ENCODE data around the gene DOCK6.
A peak's percentile ranks its signal among the peaks of the same experiment; 100 is the strongest.

Gene DOCK6

GRCh38 chr19:11286312-11286974, 24.1 kb upstream of the DOCK6 start:
- no peaks in the 10 kb centered on the region for H3K9me3 Mint-ChIP-seq
- no peak overlapping the region for H3K27ac Mint-ChIP-seq
- H3K4me1 Mint-ChIP-seq, result peaks cover 7% of the 10 kb centered on the region
- DNase-seq (no peak), ATAC-seq (no peak)
- H3K36me3 Mint-ChIP-seq (ENCODE audit: low read depth), result no peaks in the 10 kb centered on the region
- H3K27me3 Mint-ChIP-seq, result peaks cover 40% of the 10 kb centered on the region
- H3K4me3 Mint-ChIP-seq, result no peak overlapping the region

DNA sequence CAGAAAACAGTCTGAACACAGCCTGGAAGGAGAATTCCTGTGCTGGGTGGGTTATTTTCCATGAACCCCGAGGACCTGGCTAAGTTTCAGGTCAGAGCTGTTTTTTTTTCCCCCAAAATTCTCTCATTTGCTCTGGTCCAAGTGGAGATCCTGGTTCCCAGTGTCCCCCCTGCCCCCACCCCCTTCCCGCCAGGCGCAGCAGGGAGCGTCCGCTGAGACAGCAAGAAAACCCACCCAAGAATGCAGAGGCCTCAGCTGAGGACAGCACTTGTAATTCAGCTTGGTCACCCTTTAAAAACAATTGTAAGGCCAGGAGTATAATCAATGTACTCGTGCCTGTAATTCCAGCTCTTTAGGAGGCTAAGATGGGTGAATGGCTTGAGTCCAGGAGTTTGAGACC, 22.2 kb upstream of the DOCK6 start:
- Mint-ChIP-seq H3K27me3 (peaks cover 47% of the 10 kb centered on the region), H3K36me3 (ENCODE audit: low read depth) (no peaks in the 10 kb centered on the region), H3K4me3 (no peak overlapping the region), H3K9me3 (no peaks in the 10 kb centered on the region), H3K27ac (no peak overlapping the region), H3K4me1 (peaks cover 14% of the 10 kb centered on the region)
- ATAC-seq, result no peak
- no peak for DNase-seq

- no peaks in the 10 kb centered on the region for H3K9me3 Mint-ChIP-seq
- no peak for DNase-seq
- H3K27ac Mint-ChIP-seq, result no peak overlapping the region
- ATAC-seq, result no peak
- H3K36me3 Mint-ChIP-seq (ENCODE audit: low read depth), result peaks cover 2% of the 10 kb centered on the region
- H3K4me1 Mint-ChIP-seq, result peaks cover 10% of the 10 kb centered on the region
- peaks cover 46% of the 10 kb centered on the region for H3K27me3 Mint-ChIP-seq
- no peak overlapping the region for H3K4me3 Mint-ChIP-seq
These were observed 19.2 kb upstream of the DOCK6 start for GRCh38 chr19:11281356-11282049.

GRCh38 chr19:11279505-11280236, 17.3 kb upstream of the DOCK6 start:
- Mint-ChIP-seq H3K27ac (peak overlapping the region; percentile 69), H3K36me3 (ENCODE audit: low read depth) (peaks cover 2% of the 10 kb centered on the region), H3K27me3 (peaks cover 52% of the 10 kb centered on the region), H3K4me1 (peaks cover 10% of the 10 kb centered on the region), H3K9me3 (no peaks in the 10 kb centered on the region), H3K4me3 (peak overlapping the region; percentile 14)
- DNase-seq (peak; percentile 22), ATAC-seq (peak; percentile 63)

GRCh38 chr19:11278670-11279069, 16.3 kb upstream of the DOCK6 start:
- no peak for ATAC-seq
- no peak for DNase-seq
- peaks cover 62% of the 10 kb centered on the region for H3K27me3 Mint-ChIP-seq
- H3K27ac Mint-ChIP-seq, result no peak overlapping the region
- no peaks in the 10 kb centered on the region for H3K9me3 Mint-ChIP-seq
- H3K36me3 Mint-ChIP-seq (ENCODE audit: low read depth), result peaks cover 2% of the 10 kb centered on the region
- H3K4me3 Mint-ChIP-seq, result no peak overlapping the region
- H3K4me1 Mint-ChIP-seq, result peaks cover 10% of the 10 kb centered on the region

DNA sequence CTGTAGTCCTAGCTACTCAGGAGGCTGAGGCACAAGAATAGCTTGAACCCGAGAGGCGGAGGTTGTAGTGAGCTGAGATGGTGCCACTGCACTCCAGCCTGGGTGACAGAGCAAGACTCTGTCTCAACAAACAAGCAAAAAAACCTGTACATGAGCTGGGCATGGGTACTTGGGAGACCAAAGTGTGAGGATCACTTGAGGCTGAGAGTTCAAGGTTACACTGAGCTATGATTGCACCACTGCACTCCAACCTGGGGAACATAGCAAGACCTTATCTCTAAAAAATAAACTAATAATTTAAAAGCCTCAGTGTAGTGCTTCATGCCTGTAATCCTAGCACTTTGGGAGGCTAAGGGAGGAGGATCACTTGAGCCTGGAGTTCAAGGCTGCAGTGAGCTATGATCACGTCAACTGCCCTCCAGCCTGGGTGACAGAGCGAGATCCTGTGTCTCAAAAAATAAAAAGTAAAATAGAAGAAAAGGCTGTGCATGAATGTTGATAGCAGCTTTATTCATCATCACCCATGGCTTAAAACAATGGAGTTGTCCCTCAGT, 12.3 kb upstream of the DOCK6 start:
- no peak for DNase-seq
- Mint-ChIP-seq H3K9me3 (no peaks in the 10 kb centered on the region), H3K4me3 (no peak overlapping the region), H3K36me3 (ENCODE audit: low read depth) (peaks cover 2% of the 10 kb centered on the region), H3K27me3 (peaks cover 53% of the 10 kb centered on the region), H3K27ac (no peak overlapping the region), H3K4me1 (peaks cover 4% of the 10 kb centered on the region)
- no peak for ATAC-seq

DNA sequence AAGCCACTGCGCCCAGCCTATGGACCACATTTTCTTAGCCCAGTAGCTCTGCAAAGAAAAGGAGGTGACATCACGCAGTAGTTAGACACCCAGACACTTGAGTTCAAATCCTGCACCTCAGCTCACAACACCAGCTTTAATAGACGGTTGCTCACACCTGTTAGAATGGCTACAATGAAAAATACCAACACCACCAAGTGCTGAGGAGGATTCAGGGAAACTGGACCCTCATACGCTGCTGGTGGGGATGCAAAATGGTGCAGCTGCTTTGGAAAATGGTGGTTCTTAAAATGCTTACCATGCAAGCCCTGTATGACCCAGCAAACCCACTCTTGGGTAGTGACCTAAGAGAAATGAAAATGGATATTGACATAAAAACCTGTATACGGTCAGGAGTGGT, 11.7 kb upstream of the DOCK6 start:
- no peak overlapping the region for H3K4me3 Mint-ChIP-seq
- H3K9me3 Mint-ChIP-seq, result no peaks in the 10 kb centered on the region
- no peak overlapping the region for H3K27ac Mint-ChIP-seq
- peaks cover 56% of the 10 kb centered on the region for H3K27me3 Mint-ChIP-seq
- ATAC-seq (no peak), DNase-seq (no peak)
- H3K36me3 Mint-ChIP-seq (ENCODE audit: low read depth), result peaks cover 2% of the 10 kb centered on the region
- H3K4me1 Mint-ChIP-seq, result no peaks in the 10 kb centered on the region

GRCh38 chr19:11273296-11273695, 11.0 kb upstream of the DOCK6 start:
- ATAC-seq, result no peak
- no peak overlapping the region for H3K27ac Mint-ChIP-seq
- peaks cover 58% of the 10 kb centered on the region for H3K27me3 Mint-ChIP-seq
- H3K9me3 Mint-ChIP-seq, result no peaks in the 10 kb centered on the region
- peaks cover 2% of the 10 kb centered on the region for H3K36me3 Mint-ChIP-seq (ENCODE audit: low read depth)
- DNase-seq, result no peak
- no peak overlapping the region for H3K4me3 Mint-ChIP-seq
- no peaks in the 10 kb centered on the region for H3K4me1 Mint-ChIP-seq

- no peaks in the 10 kb centered on the region for H3K36me3 Mint-ChIP-seq (ENCODE audit: low read depth)
- no peak overlapping the region for H3K4me3 Mint-ChIP-seq
- no peak overlapping the region for H3K27ac Mint-ChIP-seq
- H3K9me3 Mint-ChIP-seq, result no peaks in the 10 kb centered on the region
- ATAC-seq (no peak), DNase-seq (no peak)
- H3K27me3 Mint-ChIP-seq, result peaks cover 66% of the 10 kb centered on the region
- H3K4me1 Mint-ChIP-seq, result no peaks in the 10 kb centered on the region
These were observed 7.1 kb upstream of the DOCK6 start for GRCh38 chr19:11269408-11269807.

DNA sequence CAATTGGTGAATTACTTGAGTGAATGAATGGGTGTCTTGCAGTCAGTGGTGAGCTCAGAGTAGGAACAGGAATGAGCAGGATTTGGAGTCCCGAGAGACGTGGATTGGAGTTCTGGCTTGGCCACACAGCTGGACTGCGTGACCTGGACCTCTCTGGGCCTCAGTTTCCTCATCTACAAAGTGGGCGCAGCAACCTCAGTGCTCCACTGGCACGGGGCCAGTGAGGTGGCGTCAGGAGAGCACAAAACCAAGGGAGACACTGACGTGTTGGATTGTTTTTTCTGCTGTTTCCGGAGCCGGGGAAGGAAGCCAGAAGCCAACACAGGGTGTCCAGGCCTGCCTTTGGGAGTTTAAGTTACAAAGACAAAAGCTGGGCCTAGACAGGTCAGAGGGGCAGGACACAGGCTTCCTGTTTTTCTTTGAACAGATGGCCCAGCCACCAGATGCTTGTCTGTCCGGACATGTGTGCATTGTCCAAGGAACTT, 6.5 kb upstream of the DOCK6 start:
- H3K27me3 Mint-ChIP-seq, result peaks cover 64% of the 10 kb centered on the region
- ATAC-seq, result no peak

GRCh38 chr19:11267316-11268085, 5.2 kb upstream of the DOCK6 start:
- H3K4me1 Mint-ChIP-seq, result no peaks in the 10 kb centered on the region
- ATAC-seq, result no peak
- peaks cover 63% of the 10 kb centered on the region for H3K27me3 Mint-ChIP-seq
- H3K36me3 Mint-ChIP-seq (ENCODE audit: low read depth), result no peaks in the 10 kb centered on the region
- no peak overlapping the region for H3K27ac Mint-ChIP-seq
- H3K4me3 Mint-ChIP-seq, result no peak overlapping the region
- no peaks in the 10 kb centered on the region for H3K9me3 Mint-ChIP-seq
- no peak for DNase-seq

More for the DNA sequence above, 6.5 kb upstream of the DOCK6 start:
- Mint-ChIP-seq H3K27ac (no peak overlapping the region), H3K36me3 (ENCODE audit: low read depth) (no peaks in the 10 kb centered on the region), H3K4me1 (no peaks in the 10 kb centered on the region), H3K9me3 (no peaks in the 10 kb centered on the region), H3K4me3 (no peak overlapping the region)
- DNase-seq, result no peak

- ATAC-seq (no peak), DNase-seq (no peak)
- H3K4me3 Mint-ChIP-seq, result no peak overlapping the region
- H3K27ac Mint-ChIP-seq, result no peak overlapping the region
- no peaks in the 10 kb centered on the region for H3K36me3 Mint-ChIP-seq (ENCODE audit: low read depth)
- H3K4me1 Mint-ChIP-seq, result no peaks in the 10 kb centered on the region
- H3K27me3 Mint-ChIP-seq, result peaks cover 67% of the 10 kb centered on the region
- H3K9me3 Mint-ChIP-seq, result no peaks in the 10 kb centered on the region
These were observed 3.5 kb upstream of the DOCK6 start for GRCh38 chr19:11265785-11266236.

- H3K27me3 Mint-ChIP-seq, result peaks cover 68% of the 10 kb centered on the region
- DNase-seq (no peak), ATAC-seq (no peak)
- no peaks in the 10 kb centered on the region for H3K36me3 Mint-ChIP-seq (ENCODE audit: low read depth)
- H3K27ac Mint-ChIP-seq, result no peak overlapping the region
- no peaks in the 10 kb centered on the region for H3K4me1 Mint-ChIP-seq
- no peak overlapping the region for H3K4me3 Mint-ChIP-seq
- H3K9me3 Mint-ChIP-seq, result no peaks in the 10 kb centered on the region
These were observed 3.0 kb upstream of the DOCK6 start for GRCh38 chr19:11265177-11265784.
